PFSK-1 (cell line): ENCODE results near the gene KCNB1.

Experiments
- FOXP2 ChIP-seq: optimal IDR thresholded peaks from 2 replicates; pipeline ENCODE3; 2011; ENCODE audit warnings: borderline replicate concordance, control low read depth, inconsistent platforms; ENCODE audit not compliant: insufficient read depth; ENCODE audit errors: extremely low read length, extremely low read depth
- POLR2AphosphoS5 ChIP-seq: IDR thresholded peaks from 2 replicates; pipeline ENCODE4 v1.6.1; 2012; ENCODE audit warnings: low read depth, mild to moderate bottlenecking, control low read depth, low read length, moderate library complexity
- REST ChIP-seq, 2 experiments: IDR thresholded peaks; 2 replicates each; pipeline versions ENCODE4 v1.6.1 to v1.8.0; 2011 to 2012; ENCODE audit warnings: low read depth in 2 of 2, low read length in 2 of 2, control low read depth in 1 of 2, inconsistent platforms in 1 of 2, mild to moderate bottlenecking in 1 of 2, moderate library complexity in 1 of 2; ENCODE audit not compliant: insufficient read depth in 1 of 2
- SIN3A ChIP-seq: IDR thresholded peaks from 2 replicates; pipeline ENCODE4 v1.6.1; 2012; ENCODE audit warnings: mild to moderate bottlenecking, low read length, moderate library complexity, borderline replicate concordance; ENCODE audit not compliant: insufficient read depth
- TAF1 ChIP-seq: IDR thresholded peaks from 2 replicates; pipeline ENCODE4 v1.6.1; 2012; ENCODE audit warnings: low read length, control low read depth, borderline replicate concordance; ENCODE audit not compliant: insufficient read depth

DNA sequence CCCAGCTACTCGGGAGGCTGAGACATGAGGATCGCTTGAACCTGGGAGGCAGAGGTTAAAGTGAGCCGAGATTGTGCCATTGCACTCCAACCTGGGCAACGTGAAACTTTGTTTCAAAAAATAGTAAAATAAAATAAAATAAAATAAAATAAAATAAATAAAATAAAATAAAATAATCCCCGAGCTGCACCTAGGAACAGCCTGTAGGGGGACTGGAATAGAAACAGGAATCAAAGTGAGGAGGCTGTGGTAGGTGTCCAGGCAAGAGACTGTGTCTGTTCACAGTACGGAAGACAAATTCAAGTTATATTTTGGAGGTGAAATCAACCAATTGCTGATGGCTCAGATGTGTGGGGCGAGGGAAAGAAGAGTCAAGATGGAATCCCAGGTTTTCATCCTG, 86.2 kb downstream of the KCNB1 start:
- TF ChIP-seq REST (IDR thresholded peaks at IDR 0.05; ENCODE audit: insufficient read depth in 1 of 2, low read depth in 2 of 2, low read length in 2 of 2) (no peak), SIN3A (no peak), POLR2AphosphoS5 (no peak), TAF1 (no peak), FOXP2 (no peak)
